HG03520 (cell line): ENCODE data around the gene IRF2BPL.

Source experiments
- ATAC-seq: cut with Tn5 transposase; IDR thresholded peaks from one replicate; pipeline ENCODE4 v1.9.1; 2021; ENCODE audit warnings: mild to moderate bottlenecking, moderate library complexity; ENCODE audit not compliant: unreplicated experiment

Gene IRF2BPL

DNA sequence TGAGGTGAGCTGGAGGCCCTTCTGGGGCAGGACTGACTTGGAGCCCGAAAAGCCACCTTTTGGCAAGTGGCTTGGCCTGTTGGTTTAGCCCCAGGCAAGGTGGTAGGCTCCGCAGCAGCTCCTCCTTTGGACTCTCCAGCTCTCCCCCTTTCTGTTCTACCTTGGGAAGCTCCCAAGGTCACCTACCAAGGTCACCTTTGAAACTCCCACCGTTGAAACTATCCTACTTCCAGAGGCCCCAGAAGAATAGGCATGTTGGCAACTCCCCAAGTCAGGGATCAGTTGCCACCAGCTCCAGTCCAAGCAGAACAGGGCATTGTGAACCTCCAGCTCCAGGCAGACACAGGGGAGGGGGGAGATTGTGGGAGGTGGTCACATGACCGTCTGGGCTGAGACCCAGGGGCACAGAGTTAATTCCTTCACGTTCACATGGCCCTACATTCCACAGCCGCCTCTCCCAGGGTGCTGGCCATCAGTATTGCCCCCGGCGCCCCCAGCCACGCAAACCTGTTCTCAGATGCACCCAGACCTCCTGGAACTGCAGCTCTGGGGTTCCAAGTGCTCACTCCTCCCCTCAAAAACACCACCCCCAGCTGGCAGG lies 14.4 kb downstream of the IRF2BPL start:
- ATAC-seq: no peak

- no peak for ATAC-seq
Observed at GRCh38 chr14:77012193-77012765, 16.2 kb downstream of the IRF2BPL start.

- no peak for ATAC-seq
Observed at GRCh38 chr14:77011245-77011644, 17.3 kb downstream of the IRF2BPL start.

GRCh38 chr14:77009014-77009413 lies 19.5 kb downstream of the IRF2BPL start:
- ATAC-seq: no peak

DNA sequence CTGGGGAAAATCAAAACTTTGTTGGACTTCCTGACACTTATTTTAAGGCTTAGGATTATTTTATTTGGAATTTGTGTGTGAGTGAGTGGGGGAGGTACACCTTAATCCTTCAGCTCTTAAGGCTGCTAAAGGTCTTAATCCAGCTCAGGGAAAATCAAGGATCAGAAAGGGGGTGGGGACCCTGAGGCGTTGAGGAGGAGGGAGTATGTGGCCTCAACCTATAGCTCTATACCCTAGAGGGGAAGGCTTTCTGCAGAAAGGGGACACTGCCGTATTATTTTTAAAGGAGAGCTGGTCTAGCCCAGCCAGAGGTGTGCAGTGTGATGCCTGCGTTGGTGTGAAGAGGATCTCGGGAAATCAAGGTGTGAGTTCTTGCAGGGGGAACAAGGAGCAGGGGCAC lies 20.0 kb downstream of the IRF2BPL start:
- no peak for ATAC-seq

GRCh38 chr14:77007975-77008421 lies 20.5 kb downstream of the IRF2BPL start:
- ATAC-seq: no peak

DNA sequence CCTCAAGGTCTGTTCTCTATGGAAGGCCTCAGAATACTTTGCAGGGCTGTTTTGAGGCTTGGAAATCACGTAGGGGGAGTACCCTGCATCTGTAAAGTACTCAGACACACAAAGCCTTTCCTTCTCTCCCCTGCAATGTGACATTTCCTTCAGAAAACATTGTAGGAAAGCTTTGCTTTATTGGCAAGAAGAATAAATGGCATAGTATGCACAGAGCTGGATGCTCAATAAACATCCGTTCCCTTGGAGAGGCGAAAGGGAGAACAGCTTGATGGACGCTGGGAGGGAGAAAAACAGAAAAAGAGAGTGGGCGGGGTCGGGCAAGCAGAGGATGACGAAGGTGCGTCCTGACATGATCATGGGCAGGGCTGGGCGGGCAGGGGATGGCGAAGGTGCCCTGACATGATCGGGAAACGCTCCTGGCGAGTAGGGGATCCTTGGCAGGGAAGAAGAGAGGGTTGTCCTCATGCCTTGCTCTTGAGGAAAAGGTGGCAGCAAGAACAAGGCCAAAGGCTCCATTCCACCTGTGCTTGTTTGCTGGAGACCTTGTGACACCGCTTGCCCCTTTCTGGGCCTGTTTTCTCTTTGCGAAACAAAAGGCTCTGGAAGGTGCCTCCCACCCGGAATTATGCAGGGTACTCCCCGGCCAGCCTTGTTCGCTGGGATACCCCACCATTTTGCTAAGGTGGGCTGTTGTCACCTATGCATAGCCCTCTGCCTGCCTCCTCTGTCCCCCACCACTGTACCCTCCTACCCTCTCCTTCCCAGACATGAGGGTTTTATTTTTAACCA lies 21.1 kb downstream of the IRF2BPL start:
- no peak for ATAC-seq

GRCh38 chr14:77006132-77006531 lies 22.4 kb downstream of the IRF2BPL start:
- ATAC-seq: no peak

DNA sequence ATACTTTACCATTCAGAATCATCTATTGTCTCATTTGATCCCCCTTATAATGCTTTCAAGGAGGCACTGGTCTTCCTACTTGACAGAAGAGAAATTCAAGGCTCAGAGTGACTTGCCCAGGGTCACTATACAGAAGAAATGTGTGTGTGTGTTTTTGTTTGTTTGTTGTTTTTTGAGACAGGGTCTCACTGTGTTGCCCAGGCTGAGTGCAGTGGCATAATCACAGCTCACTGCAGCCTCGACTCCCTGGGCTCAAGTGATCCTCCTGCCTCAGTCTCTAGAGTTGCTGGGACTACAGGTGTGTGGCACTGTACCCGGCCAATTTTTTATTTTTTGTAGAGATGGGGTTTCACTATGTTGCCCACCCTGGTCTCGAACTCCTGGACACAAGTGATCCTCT lies 22.9 kb downstream of the IRF2BPL start:
- no peak for ATAC-seq

- ATAC-seq: no peak
Observed at GRCh38 chr14:77004711-77005460, 23.6 kb downstream of the IRF2BPL start.

GRCh38 chr14:77003960-77004710 lies 24.4 kb downstream of the IRF2BPL start:
- ATAC-seq: no peak

GRCh38 chr14:77002889-77003288 lies 25.6 kb downstream of the IRF2BPL start:
- no peak for ATAC-seq

DNA sequence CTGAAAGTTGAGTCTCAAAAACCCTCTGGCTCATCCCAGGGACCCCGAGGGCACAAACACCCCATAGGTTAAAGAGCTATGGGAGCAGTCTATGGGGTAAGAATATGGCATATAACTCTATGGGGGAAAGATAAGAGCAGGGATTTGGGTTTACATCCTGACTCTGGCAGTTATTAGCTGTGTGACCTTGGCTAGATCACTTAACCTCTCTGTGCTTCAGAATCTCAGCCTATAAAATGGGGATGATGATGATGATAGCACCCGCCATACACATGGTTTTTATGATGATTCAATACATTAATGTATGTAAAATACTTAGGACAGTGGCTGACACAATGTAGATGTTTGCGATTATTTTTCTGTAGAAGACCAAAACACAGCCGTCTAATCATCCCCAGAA lies 26.2 kb downstream of the IRF2BPL start:
- ATAC-seq: no peak

DNA sequence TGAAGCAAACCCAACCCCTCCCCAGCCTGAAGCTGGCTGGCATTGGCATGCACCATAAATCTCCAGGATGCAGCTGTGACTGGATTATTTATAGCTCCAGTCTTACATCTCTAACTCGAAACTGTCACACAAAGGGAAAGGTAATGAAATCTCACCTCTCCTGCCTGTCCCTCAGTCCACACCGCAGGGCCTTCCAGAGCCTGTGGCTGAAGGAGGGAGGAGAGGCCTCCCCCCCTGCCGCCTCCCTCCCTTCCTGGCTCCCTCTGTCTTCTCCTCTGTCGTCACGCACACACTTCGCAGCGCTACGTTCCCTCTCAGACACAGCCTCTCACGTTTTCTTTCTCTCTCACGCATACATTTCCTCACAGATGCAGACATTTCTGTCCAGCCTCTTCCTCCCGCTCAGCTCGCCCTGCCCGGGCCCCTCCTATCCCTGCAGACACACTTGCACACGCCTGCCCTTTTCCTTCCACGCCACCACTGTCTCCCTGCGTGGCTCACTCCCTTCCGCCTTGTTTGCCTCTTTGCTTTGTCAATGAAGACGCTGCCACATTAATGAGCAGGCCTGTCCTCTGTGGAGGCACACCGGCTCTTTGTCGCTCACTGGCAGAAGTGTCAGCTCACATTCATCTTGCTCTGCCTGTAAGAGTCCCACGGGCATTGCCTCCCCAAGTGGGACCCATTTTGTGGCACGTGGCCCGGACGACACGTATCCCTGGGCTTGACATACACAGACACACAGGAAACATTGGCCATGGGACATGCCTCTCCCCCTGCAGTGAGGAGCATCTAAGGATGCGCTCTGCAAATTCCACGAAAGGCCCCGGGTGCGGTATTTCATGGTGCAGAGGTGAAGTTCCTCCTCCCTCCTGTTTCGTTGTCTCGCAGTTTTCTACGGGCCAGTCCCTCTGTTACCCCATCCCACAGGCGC lies 27.9 kb downstream of the IRF2BPL start:
- ATAC-seq: no peak

- ATAC-seq: no peak
Observed at GRCh38 chr14:76998910-76999309, 29.6 kb downstream of the IRF2BPL start.

GRCh38 chr14:76997257-76997970 lies 31.1 kb downstream of the IRF2BPL start:
- ATAC-seq: no peak

DNA sequence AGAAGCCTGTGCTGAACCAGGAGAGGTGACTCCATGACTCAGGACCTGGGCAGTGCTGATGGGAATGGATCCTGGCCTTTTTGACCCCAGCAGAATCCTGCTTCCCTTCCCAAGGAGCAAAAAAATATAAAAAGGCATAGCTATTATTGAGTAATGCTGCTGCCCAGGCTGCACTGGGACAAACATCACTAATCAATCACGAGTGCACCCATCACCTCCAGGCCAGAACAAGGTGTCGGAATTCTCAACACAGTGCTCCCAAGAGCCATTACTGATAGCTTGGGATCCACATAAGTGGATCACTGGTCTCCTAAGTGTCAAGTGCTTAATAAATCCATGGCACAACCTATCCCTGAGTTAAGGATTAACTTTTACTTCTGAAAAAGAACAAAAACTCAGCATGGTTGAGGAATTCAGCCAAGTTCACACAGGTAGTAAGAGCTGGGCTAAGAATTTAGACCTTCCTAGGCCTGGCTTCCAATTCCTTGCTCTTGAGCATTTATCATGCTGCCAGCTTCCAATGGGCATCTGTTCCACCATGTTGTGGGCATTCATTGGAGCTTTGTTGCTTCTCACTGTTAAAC lies 31.9 kb downstream of the IRF2BPL start:
- ATAC-seq: no peak

GRCh38 chr14:76995279-76996035 lies 33.1 kb downstream of the IRF2BPL start:
- no peak for ATAC-seq
